PC-3 (cell line): ENCODE results near the gene AURKB. TPM values are rescaled to one million over a fixed set of nuclear protein-coding genes. Genes with fewer than 3 reads are reported as not detected.
A peak's percentile ranks its signal among the peaks of the same experiment; 100 is the strongest.

ENCODE experiments used
- ATAC-seq: fragments of 200-7000 bp; cut with Tn5 transposase; 2 replicates; pipeline ENCODE4 v1.9.1; 2020; ENCODE audit warnings: mild to moderate bottlenecking, moderate library complexity
- BruUV-seq: library from RNA; stranded (reverse); fragments of 400-500 nt; replicated peaks from 2 replicates; lab custom pipeline; 2021; lab: Mats Ljungman, UMichigan
- CTCF ChIA-PET: fragments of 300-600 bp; sonication (Branson Sonifier 250); formaldehyde crosslinking; loops from one replicate; lab custom pipeline; 2022; ENCODE audit warnings: antibody characterized with exemption; lab: Charles Lee
- POLR2A ChIA-PET: fragments of 300-600 bp; sonication (Branson Sonifier 250); formaldehyde crosslinking; loops from one replicate; lab custom pipeline; 2022; ENCODE audit warnings: antibody characterized with exemption; ENCODE audit not compliant: unreplicated experiment; lab: Charles Lee
- DNase-seq: peaks from one replicate; pipeline ENCODE4 v3.0.0-alpha.2; 2015
- H2AFZ ChIP-seq: fragments of 300-600 bp; sonication (generic); 2 replicates; pipeline ENCODE4 v1.6.0; 2016; ENCODE audit warnings: antibody characterized with exemption, low read length
- H3F3A ChIP-seq: fragments of 300-600 bp; sonication (generic); one replicate; pipeline ENCODE4 v1.6.0; 2017; ENCODE audit warnings: antibody characterized with exemption, low read length, control low read depth, mild to moderate bottlenecking; ENCODE audit not compliant: unreplicated experiment
- H3K27ac ChIP-seq: fragments of 300-600 bp; sonication (generic); 2 replicates; pipeline ENCODE4 v1.5.1; 2016; ENCODE audit warnings: mild to moderate bottlenecking, low read length
- H3K27me3 ChIP-seq: fragments of 300-600 bp; sonication (generic); 2 replicates; pipeline ENCODE4 v1.6.1; 2016; ENCODE audit warnings: low read length, mixed read lengths
- H3K36me3 ChIP-seq: fragments of 300-600 bp; sonication (generic); 2 replicates; pipeline ENCODE4 v1.6.1; 2016; ENCODE audit warnings: low read depth, mixed run types, low read length, mixed read lengths
- H3K4me1 ChIP-seq: fragments of 300-600 bp; sonication (generic); 2 replicates; pipeline ENCODE4 v1.5.1; 2016; ENCODE audit warnings: low read length; ENCODE audit not compliant: insufficient read depth
- H3K4me2 ChIP-seq: fragments of 300-600 bp; sonication (generic); 2 replicates; pipeline ENCODE4 v1.6.0; 2016; ENCODE audit warnings: low read length
- H3K4me3 ChIP-seq: fragments of 300-600 bp; sonication (generic); 2 replicates; pipeline ENCODE4 v1.5.1; 2016; ENCODE audit warnings: mild to moderate bottlenecking, low read length, mixed read lengths
- H3K79me2 ChIP-seq: fragments of 300-600 bp; sonication (generic); 2 replicates; pipeline ENCODE4 v1.6.1; 2017; ENCODE audit warnings: low read length, mixed read lengths
- H3K9ac ChIP-seq: fragments of 300-600 bp; sonication (generic); 2 replicates; pipeline ENCODE4 v1.6.0; 2016; ENCODE audit warnings: mild to moderate bottlenecking, low read length
- H3K9me2 ChIP-seq: fragments of 300-600 bp; sonication (generic); replicated peaks from 2 replicates; pipeline ENCODE4 v1.6.1; 2016; ENCODE audit warnings: mixed run types, low read length, mixed read lengths
- H3K9me3 ChIP-seq: fragments of 300-600 bp; sonication (generic); 2 replicates; pipeline ENCODE4 v1.6.1; 2016; ENCODE audit warnings: low read length, mixed read lengths
- H4K20me1 ChIP-seq: fragments of 300-600 bp; sonication (generic); 2 replicates; pipeline ENCODE4 v1.6.1; 2016; ENCODE audit warnings: low read length, mixed read lengths
- EZH2 ChIP-seq: fragments of 300-600 bp; sonication (generic); IDR thresholded peaks from one replicate; pipeline ENCODE4 v1.6.1; 2017; ENCODE audit warnings: antibody characterized with exemption, mild to moderate bottlenecking, low read length; ENCODE audit not compliant: unreplicated experiment
- EZH2phosphoT487 ChIP-seq: fragments of 300-600 bp; sonication (generic); IDR thresholded peaks from 2 replicates; pipeline ENCODE4 v1.6.1; 2018; ENCODE audit warnings: mild to moderate bottlenecking, antibody characterized with exemption, low read length, borderline replicate concordance
- intact Hi-C: fragments of 100-400 bp; cut with micrococcal nuclease; formaldehyde crosslinking; loops from 2 replicates; pipeline ENCODE4 v1.9.0; 2023
- total RNA-seq: library from RNA; depleted of rRNA; stranded (reverse); fragments of >200 nt; gene quantifications from 2 replicates; pipeline ENCODE4 v1.2.3, GENCODE V29; 2014
- TF ChIP-seq, protein P1 (sequence below): fragments of 300-600 bp; sonication (generic); conservative IDR thresholded peaks from 2 replicates; pipeline ENCODE4 v1.5.1; 2017; ENCODE audit warnings: antibody characterized with exemption, low read depth, mild to moderate bottlenecking, low read length

The AURKB gene
- total RNA-seq, 1 experiment from 2014 or later: 82.9 TPM

DNA sequence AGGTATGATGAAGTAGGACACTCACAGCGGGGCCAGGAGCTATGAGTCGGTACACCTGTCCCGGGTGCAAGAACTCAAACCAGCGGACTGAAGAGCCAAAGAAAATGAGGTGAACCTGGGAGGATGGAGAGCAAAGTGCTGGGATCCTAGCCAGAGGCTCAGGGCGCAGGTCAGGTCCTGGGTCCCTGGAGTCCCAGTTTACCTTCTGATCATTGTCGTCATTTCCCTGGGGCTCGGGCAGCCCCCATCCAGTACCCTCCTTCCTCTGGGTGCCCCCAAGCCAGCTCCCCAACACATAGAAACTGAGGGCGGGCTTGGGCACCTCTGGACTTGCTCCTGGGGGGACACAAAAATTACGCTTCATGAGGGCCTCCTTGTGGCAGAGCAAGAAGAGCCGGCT, 21.3 kb upstream of the AURKB start:
- Histone ChIP-seq H3K27me3 (no peaks in the 10 kb centered on the region), H3K4me3 (no peak overlapping the region), H3K27ac (no peak overlapping the region), H3K79me2 (no peaks in the 10 kb centered on the region), H3K9ac (no peak overlapping the region), H3K4me1 (no peaks in the 10 kb centered on the region), H3K9me3 (no peaks in the 10 kb centered on the region), H4K20me1 (no peaks in the 10 kb centered on the region), H3F3A (no peaks in the 10 kb centered on the region), H3K9me2 (no peaks in the 10 kb centered on the region), H2AFZ (no peak overlapping the region), H3K36me3 (peaks cover 4% of the 10 kb centered on the region), H3K4me2 (no peak overlapping the region)
- ChIA-PET POLR2A (no interaction called here), CTCF (no interaction called here)
- BruUV-seq: no TSS peak
- intact Hi-C loops: no loop called here
- DNase-seq (no peak), ATAC-seq (no peak)
- no peak for TF ChIP-seq EZH2

DNA sequence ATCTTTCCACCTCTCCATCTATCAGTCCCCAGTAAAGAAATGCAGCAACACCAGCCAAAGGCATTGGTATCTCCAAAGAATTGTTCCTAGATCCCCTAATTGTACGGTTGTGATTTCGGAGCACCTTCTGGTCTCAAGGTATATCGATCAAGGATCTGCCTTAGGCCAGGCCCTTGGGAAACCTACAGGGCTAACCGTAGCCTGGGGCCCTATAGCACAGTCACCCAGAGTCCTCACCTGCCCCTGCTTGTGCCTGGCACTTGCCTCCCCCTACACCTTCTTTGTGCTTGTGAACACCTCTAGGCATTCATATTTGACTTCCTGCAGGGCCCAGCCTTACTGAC, 16.8 kb upstream of the AURKB start:
- no peak for DNase-seq
- no peak overlapping the region for H3K9ac ChIP-seq
- H3K27ac ChIP-seq: no peak overlapping the region
- H3K9me3 ChIP-seq: no peaks in the 10 kb centered on the region
- H3K4me1 ChIP-seq: peaks cover 10% of the 10 kb centered on the region
- H3K36me3 ChIP-seq: peaks cover 4% of the 10 kb centered on the region
- ChIA-PET POLR2A (no interaction called here), CTCF (no interaction called here)
- H2AFZ ChIP-seq: no peak overlapping the region
- no peaks in the 10 kb centered on the region for H3K79me2 ChIP-seq
- intact Hi-C loops: no loop called here
- no peak for ATAC-seq
- BruUV-seq: no TSS peak
- no peak overlapping the region for H3K4me3 ChIP-seq
- peaks cover 4% of the 10 kb centered on the region for H3F3A ChIP-seq
- no peak overlapping the region for H3K4me2 ChIP-seq
- H3K9me2 ChIP-seq: no peaks in the 10 kb centered on the region
- TF ChIP-seq, protein P1, sequence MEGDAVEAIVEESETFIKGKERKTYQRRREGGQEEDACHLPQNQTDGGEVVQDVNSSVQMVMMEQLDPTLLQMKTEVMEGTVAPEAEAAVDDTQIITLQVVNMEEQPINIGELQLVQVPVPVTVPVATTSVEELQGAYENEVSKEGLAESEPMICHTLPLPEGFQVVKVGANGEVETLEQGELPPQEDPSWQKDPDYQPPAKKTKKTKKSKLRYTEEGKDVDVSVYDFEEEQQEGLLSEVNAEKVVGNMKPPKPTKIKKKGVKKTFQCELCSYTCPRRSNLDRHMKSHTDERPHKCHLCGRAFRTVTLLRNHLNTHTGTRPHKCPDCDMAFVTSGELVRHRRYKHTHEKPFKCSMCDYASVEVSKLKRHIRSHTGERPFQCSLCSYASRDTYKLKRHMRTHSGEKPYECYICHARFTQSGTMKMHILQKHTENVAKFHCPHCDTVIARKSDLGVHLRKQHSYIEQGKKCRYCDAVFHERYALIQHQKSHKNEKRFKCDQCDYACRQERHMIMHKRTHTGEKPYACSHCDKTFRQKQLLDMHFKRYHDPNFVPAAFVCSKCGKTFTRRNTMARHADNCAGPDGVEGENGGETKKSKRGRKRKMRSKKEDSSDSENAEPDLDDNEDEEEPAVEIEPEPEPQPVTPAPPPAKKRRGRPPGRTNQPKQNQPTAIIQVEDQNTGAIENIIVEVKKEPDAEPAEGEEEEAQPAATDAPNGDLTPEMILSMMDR: no peak
- no peak for TF ChIP-seq EZH2
- TF ChIP-seq EZH2phosphoT487: no peak
- no peaks in the 10 kb centered on the region for H3K27me3 ChIP-seq
- H4K20me1 ChIP-seq: no peaks in the 10 kb centered on the region

DNA sequence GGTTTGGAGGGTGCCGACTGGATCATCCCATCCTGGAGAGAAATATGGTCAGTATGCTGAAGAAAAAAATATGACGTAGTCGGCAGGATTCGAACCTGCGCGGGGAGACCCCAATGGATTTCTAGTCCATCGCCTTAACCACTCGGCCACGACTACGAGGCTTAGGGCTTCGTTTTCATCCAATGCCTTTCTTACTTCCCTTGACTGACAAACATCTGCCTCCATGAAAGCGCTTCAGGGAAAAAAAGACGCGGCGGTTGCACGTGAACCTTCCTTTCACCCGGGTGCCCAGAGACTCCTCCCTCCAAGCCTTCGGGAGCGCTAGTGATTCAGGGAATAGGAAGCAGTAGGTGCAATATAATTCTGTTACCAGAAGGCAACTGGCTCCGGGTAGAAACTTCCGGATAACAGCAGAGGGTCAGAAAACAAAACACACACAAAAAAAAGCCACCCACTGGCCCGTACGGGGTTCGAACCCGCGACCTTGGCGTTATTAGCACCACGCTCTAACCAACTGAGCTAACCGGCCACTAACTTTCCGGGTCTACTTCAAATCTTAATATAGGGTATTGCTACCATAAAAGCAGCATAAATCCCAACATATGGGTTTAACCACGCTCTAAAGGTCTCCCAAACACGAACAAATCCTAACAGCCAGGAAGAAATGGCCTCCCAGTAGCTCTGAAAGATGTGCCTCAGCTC, 16.3 kb upstream of the AURKB start:
- Histone ChIP-seq H3K27me3 (no peaks in the 10 kb centered on the region), H3K9me3 (no peaks in the 10 kb centered on the region), H3K79me2 (no peaks in the 10 kb centered on the region), H3K4me1 (peaks cover 10% of the 10 kb centered on the region), H3K9me2 (no peaks in the 10 kb centered on the region), H3K4me3 (no peak overlapping the region), H3K36me3 (peaks cover 4% of the 10 kb centered on the region; the same call in 1 of the 2 replicates), H3K9ac (no peak overlapping the region), H3F3A (peaks cover 4% of the 10 kb centered on the region), H3K4me2 (no peak overlapping the region), H4K20me1 (no peaks in the 10 kb centered on the region), H3K27ac (no peak overlapping the region), H2AFZ (no peak overlapping the region)
- ATAC-seq (no peak), DNase-seq (peak; percentile 3)
- CTCF ChIA-PET: no interaction called here
- TF ChIP-seq EZH2phosphoT487: no peak
- TF ChIP-seq EZH2: no peak
- TF ChIP-seq, protein P1: no peak
- no TSS peak for BruUV-seq
- POLR2A ChIA-PET: no interaction called here
- intact Hi-C loops: no loop called here
